ENCODE measurements around the gene KDM3B. TPM values are rescaled to one million over a fixed set of nuclear protein-coding genes. Genes with fewer than 3 reads are reported as not detected.
"Not testable (repeated sequence)": the region's sequence is repeated elsewhere in the genome, so short reads cannot be mapped to it uniquely, and the experiment has no call there.

The KDM3B gene
- total RNA-seq, 1 donor, result 72.1 TPM

DNA sequence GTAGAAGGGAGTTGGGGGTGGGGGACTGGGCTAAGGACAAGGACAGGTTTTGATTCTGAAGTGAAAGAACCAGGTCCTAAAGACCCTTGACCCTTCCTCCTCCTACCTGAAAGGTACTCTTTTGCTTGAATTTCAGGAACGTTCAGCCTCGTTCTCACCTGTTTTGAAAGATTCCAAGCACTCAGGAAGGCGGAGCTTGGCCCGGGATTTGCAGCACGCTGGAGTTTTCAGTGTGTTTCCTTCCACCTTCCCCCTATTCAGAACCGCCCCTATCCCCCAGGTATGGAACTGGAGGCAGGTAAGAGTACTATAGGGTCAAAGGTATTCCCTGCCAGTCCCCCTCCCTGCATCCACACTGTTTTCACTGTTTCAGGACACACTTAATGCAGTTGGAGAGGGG lies 119.9 kb downstream of the KDM3B start:
- Histone ChIP-seq H3K4me3 (ENCODE audit: low read length) (no peak overlapping the region), H3K27me3 (ENCODE audit: insufficient read depth, low read length) (no peaks in the 10 kb centered on the region), H3K9me3 (ENCODE audit: low read depth, low read length) (no peaks in the 10 kb centered on the region), H3K4me1 (ENCODE audit: insufficient read depth, low read length) (peaks cover 7% of the 10 kb centered on the region)

DNA sequence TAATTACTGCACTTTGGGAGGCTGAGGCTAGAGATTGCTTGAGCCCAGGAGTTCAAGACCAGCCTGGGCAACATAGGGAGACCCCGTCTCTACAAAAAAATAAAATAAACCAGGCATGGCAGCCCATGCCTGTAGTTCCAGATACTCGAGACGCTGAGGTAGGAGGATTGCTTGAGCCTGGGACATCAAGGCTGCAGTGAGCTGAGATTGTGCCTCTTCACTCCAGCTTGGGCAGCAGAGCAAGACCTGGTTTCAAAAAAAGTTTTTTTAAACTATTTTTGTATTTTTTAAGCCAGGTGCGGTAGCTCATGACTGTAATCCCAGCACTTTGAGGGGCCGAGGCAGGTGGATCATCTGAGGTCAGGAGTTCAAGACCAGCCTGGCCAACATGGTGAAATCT lies 120.7 kb downstream of the KDM3B start:
- H3K4me3 ChIP-seq (ENCODE audit: low read length); H3K4me1 ChIP-seq (ENCODE audit: insufficient read depth, low read length); H3K27me3 ChIP-seq (ENCODE audit: insufficient read depth, low read length); H3K9me3 ChIP-seq (ENCODE audit: low read depth, low read length): not testable (repeated sequence)

DNA sequence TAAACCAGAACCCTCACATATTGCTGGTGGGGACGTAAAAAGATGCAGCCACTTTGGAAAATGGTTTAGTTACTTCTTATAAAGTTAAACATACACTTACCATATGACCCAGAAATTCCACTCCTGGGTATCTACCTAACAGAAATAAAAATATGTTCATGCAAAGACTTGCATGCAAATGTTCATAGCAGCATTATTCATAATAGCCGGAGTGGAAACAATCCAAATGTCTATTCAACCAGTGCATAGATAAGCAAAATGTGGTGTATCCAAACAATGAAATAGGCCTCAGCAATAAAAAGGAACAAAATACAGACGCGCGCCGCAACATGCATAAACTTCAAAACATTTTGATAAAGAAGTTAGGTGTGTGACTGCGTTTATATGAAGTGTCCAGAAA lies 124.4 kb downstream of the KDM3B start:
- Histone ChIP-seq H3K4me1 (ENCODE audit: insufficient read depth, low read length) (no peaks in the 10 kb centered on the region), H3K4me3 (ENCODE audit: low read length) (no peak overlapping the region), H3K27me3 (ENCODE audit: insufficient read depth, low read length) (no peaks in the 10 kb centered on the region), H3K9me3 (ENCODE audit: low read depth, low read length) (no peaks in the 10 kb centered on the region)

DNA sequence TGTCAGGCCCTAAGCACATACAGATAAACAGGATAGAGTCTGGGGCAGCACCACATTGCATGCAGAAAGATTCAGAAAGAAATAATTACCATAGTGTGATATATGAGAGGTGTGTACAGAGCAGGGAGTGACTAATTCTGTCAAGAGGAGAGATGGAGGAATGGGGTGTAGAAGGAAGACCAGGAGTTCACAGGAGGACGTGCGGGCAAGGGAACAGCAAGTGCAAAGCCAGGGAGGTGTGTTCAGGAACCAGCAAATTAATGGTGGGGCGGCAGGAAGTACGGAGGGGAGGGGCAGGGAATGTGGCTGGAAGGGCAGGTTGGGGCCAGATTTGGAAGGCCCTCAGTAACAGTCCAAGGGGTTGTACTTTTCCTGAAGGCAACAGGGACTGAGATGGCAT lies 130.2 kb downstream of the KDM3B start:
- H3K9me3 ChIP-seq (ENCODE audit: low read depth, low read length), result no peaks in the 10 kb centered on the region
- no peak overlapping the region for H3K4me3 ChIP-seq (ENCODE audit: low read length)
- peaks cover 9% of the 10 kb centered on the region for H3K4me1 ChIP-seq (ENCODE audit: insufficient read depth, low read length)
- H3K27me3 ChIP-seq (ENCODE audit: insufficient read depth, low read length), result no peaks in the 10 kb centered on the region

Other genes starting within 250 kb of the KDM3B start
- not detected for gene NME5, start 213.3 kb upstream of the KDM3B start, total RNA-seq
- 13.3 TPM for gene BRD8, start 174.1 kb upstream of the KDM3B start, total RNA-seq
- 0.42 TPM for gene KIF20A, start 173.6 kb upstream of the KDM3B start, total RNA-seq
- 17.2 TPM for gene CDC23, start 139.4 kb upstream of the KDM3B start, total RNA-seq
- gene GFRA3, start 78.1 kb upstream of the KDM3B start, total RNA-seq, result not detected
- 1.2 TPM for gene CDC25C, start 20.9 kb upstream of the KDM3B start, total RNA-seq
- gene FAM53C, start 14.4 kb upstream of the KDM3B start, total RNA-seq, result 72.2 TPM
- not detected for gene REEP2, start 86.4 kb downstream of the KDM3B start, total RNA-seq
- gene EGR1, start 112.8 kb downstream of the KDM3B start, total RNA-seq, result 36.6 TPM
- 189 TPM for gene ETF1, start 190.6 kb downstream of the KDM3B start, total RNA-seq
- 455 TPM for gene HSPA9, start 222.7 kb downstream of the KDM3B start, total RNA-seq